IPS-20b (cell line): ENCODE measurements around the gene ZWILCH.
"Not testable (repeated sequence)": the region's sequence is repeated elsewhere in the genome, so short reads cannot be mapped to it uniquely, and the experiment has no call there.

Source experiments
- H3K27ac ChIP-seq: one replicate; pipeline ENCODE4 v1.5.1; 2013; ENCODE audit warnings: low read length
- H3K27me3 ChIP-seq: 2 replicates; pipeline ENCODE4 v1.6.1; 2013; ENCODE audit warnings: mild to moderate bottlenecking, low read length, inconsistent platforms; ENCODE audit not compliant: insufficient read depth
- H3K36me3 ChIP-seq: 2 replicates; pipeline ENCODE4 v1.6.1; 2013; ENCODE audit warnings: low read depth, mild to moderate bottlenecking, inconsistent platforms, low read length, moderate library complexity; ENCODE audit not compliant: insufficient read depth
- H3K4me1 ChIP-seq: 2 replicates; pipeline ENCODE4 v1.6.1; 2013; ENCODE audit warnings: mild to moderate bottlenecking, control low read depth, inconsistent platforms, low read length, moderate library complexity; ENCODE audit not compliant: insufficient read depth
- H3K4me3 ChIP-seq: 2 replicates; pipeline ENCODE4 v1.5.1; 2013; ENCODE audit warnings: mild to moderate bottlenecking, low read length, inconsistent platforms
- H3K9ac ChIP-seq: 2 replicates; pipeline ENCODE4 v1.6.1; 2013; ENCODE audit warnings: low read depth, mild to moderate bottlenecking, inconsistent platforms, low read length, moderate library complexity
- H3K9me3 ChIP-seq: 2 replicates; pipeline ENCODE4 v1.6.1; 2013; ENCODE audit warnings: mild to moderate bottlenecking, low read depth, low read length, inconsistent platforms; ENCODE audit not compliant: insufficient read depth

ZWILCH gene

DNA sequence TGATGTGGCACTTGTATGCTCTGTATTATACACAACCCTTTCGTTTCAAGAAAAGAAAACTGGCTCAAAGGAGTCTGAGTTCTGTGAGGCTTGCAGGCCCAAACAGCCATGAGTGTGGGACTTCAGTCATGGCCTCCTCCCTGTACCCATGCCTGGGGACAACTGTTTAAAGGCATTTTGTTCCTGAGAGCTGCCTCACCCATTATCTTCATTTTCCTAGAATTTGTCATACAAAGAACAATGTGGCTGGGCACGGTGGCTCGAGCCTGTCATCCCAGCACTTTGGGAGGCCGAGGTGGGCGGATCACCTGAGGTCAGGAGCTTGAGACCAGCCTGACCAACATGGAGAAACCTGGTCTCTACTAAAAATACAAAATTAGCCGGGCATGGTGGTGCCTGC, 84.3 kb downstream of the ZWILCH start:
- not testable (repeated sequence) for H3K27ac ChIP-seq, H3K9ac ChIP-seq, H3K36me3 ChIP-seq, H3K9me3 ChIP-seq, H3K4me3 ChIP-seq, H3K27me3 ChIP-seq, H3K4me1 ChIP-seq

- Histone ChIP-seq H3K4me3 (no peak overlapping the region), H3K27ac (no peak overlapping the region), H3K4me1 (peaks cover 3% of the 10 kb centered on the region; the same call in 1 of the 2 replicates), H3K9ac (no peak overlapping the region), H3K9me3 (no peaks in the 10 kb centered on the region), H3K27me3 (no peaks in the 10 kb centered on the region), H3K36me3 (no peaks in the 10 kb centered on the region)
Measured at GRCh38 chr15:66590435-66590834, 85.3 kb downstream of the ZWILCH start.

- Histone ChIP-seq H3K4me3 (no peak overlapping the region), H3K9me3 (no peaks in the 10 kb centered on the region), H3K36me3 (no peaks in the 10 kb centered on the region), H3K9ac (no peak overlapping the region), H3K27me3 (no peaks in the 10 kb centered on the region), H3K4me1 (peaks cover 2% of the 10 kb centered on the region; the same call in 1 of the 2 replicates), H3K27ac (no peak overlapping the region)
Measured at GRCh38 chr15:66591322-66591862, 86.3 kb downstream of the ZWILCH start.

DNA sequence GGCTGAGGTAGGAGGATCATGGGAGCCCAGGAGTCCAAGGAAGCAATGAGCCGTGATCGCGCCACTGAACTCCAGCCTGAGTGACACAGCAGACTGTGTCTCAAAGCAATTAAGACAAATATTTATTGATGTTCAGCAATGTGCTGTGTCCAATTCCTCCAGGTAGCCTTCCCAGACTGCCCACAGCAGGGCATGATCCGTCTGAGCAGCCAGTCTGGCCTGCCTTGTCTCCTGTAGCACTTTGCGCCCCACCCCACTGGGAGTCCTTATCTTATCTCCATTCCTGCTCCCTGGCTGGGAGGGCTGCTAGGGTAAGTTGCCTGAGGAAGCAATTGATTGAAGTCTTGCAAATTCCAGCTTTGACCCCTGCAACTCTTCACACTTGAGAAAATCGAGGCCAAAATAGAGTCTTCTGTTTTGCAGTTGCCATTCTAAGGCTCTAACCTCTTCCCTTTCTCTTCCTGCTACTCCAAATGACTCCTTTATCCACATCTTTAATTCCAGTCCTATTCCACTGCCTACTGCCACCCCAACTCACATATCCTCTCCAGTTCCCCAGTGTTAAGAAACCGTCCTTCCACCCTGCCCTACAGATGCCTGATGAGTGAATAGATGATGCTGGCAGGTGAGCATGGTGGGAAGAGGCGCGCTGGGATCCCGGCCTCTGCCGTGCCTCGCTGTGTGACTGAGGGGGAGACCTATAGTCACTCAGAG, 87.5 kb downstream of the ZWILCH start:
- Histone ChIP-seq H3K9me3 (no peaks in the 10 kb centered on the region), H3K36me3 (no peaks in the 10 kb centered on the region), H3K9ac (no peak overlapping the region), H3K27me3 (no peaks in the 10 kb centered on the region), H3K4me3 (no peak overlapping the region), H3K27ac (no peak overlapping the region), H3K4me1 (no peaks in the 10 kb centered on the region)

DNA sequence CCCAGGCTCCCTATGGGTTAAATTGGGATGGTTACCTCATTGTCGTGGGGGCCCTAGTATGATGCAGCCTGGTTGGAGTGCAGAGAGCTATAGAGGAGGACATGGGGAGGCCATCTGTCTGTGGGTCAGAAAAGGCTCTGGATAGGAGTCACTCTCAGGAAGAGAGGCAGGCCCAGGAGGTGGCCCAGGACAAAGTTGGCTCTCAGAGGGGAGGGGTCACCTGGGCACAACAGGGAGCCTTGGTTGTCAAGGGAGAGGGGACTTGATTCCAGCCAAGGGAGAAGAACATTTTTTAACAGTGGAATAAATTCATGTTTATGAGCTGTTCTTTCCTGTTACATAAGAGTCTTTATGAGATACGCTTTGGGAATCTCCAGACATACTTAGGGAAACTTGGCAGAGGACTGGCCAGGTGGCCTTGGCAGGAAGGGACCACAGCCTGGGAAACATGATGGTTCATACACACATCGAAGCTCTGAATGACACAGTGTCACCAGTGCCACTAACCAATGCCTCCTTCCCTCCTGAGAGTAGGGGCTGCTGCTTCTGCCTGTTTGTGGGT, 88.2 kb downstream of the ZWILCH start:
- no peaks in the 10 kb centered on the region for H3K27me3 ChIP-seq
- no peak overlapping the region for H3K27ac ChIP-seq
- no peaks in the 10 kb centered on the region for H3K9me3 ChIP-seq
- no peaks in the 10 kb centered on the region for H3K4me1 ChIP-seq
- H3K4me3 ChIP-seq, result no peak overlapping the region
- H3K9ac ChIP-seq, result no peak overlapping the region
- no peaks in the 10 kb centered on the region for H3K36me3 ChIP-seq

DNA sequence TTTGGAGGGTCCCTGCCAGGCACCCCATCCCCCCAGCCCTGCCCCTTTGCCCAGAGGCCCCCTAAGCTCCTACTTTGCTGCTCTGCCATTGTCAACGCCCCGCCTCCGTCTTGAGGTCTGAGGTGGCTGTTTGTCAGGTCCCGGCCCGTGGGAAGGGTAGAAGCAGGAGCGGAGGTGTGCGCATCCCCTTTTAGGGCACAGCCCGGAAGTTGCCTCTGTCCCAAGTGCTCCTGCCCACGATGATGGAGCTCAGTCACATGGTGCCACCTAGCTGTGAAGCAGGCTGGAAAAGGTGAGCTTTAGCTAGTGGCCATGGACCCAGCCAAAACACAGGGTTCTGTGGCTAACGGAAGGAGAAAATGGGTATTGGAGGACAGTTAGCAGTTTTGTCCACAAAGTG, 89.2 kb downstream of the ZWILCH start:
- no peaks in the 10 kb centered on the region for H3K9me3 ChIP-seq
- no peaks in the 10 kb centered on the region for H3K4me1 ChIP-seq
- H3K27me3 ChIP-seq, result no peaks in the 10 kb centered on the region
- no peak overlapping the region for H3K4me3 ChIP-seq
- H3K36me3 ChIP-seq, result no peaks in the 10 kb centered on the region
- no peak overlapping the region for H3K27ac ChIP-seq
- no peak overlapping the region for H3K9ac ChIP-seq

DNA sequence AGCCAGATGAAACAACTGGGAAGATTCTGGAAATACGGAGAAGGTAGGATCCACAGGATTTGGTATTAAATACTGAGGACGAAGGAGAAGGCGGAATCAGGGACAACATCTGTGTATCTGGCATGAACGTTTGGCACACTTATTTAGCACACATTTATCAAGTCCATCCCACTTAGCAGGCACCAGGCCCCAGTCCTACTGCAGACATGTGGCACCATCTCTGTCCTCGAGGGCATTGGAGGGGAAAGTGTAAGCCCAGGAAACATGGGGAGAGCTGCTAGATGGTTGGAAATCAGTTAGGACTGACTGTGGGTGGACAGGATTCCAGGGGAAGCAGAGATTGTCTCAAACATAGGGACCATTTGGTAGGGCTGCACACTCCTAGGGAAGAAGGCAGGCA, 89.7 kb downstream of the ZWILCH start:
- Histone ChIP-seq H3K9me3 (no peaks in the 10 kb centered on the region), H3K4me3 (no peak overlapping the region), H3K36me3 (no peaks in the 10 kb centered on the region)

DNA sequence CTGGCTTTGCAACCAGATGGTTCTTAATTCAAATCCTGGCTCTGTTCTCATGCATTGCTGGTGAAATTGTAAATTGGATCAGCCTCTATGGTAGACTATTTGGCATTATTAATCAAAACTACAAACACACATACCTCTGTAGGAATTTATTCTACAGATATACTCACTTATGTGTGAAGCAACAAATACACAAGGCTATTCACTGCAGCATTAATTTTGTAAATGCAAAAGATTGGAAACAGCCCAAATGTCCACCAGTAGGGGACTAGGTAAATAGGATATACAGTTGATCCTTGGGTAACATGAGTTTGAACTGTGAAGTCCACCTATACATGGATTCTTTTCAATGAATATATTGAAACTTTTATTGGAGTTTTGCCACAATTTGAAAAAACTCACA, 90.2 kb downstream of the ZWILCH start:
- H3K4me1 ChIP-seq, result no peaks in the 10 kb centered on the region
- no peaks in the 10 kb centered on the region for H3K27me3 ChIP-seq
- H3K27ac ChIP-seq, result no peak overlapping the region
- H3K4me3 ChIP-seq, result no peak overlapping the region
- H3K9me3 ChIP-seq, result no peaks in the 10 kb centered on the region
- no peaks in the 10 kb centered on the region for H3K36me3 ChIP-seq
- no peak overlapping the region for H3K9ac ChIP-seq

More for the DNA sequence above, 89.7 kb downstream of the ZWILCH start:
- H3K27ac ChIP-seq, result no peak overlapping the region
- no peaks in the 10 kb centered on the region for H3K4me1 ChIP-seq
- H3K9ac ChIP-seq, result no peak overlapping the region
- no peaks in the 10 kb centered on the region for H3K27me3 ChIP-seq

- H3K4me3 ChIP-seq, result no peak overlapping the region
- no peaks in the 10 kb centered on the region for H3K36me3 ChIP-seq
- H3K27ac ChIP-seq, result no peak overlapping the region
- no peak overlapping the region for H3K9ac ChIP-seq
- no peaks in the 10 kb centered on the region for H3K4me1 ChIP-seq
- H3K9me3 ChIP-seq, result no peaks in the 10 kb centered on the region
- H3K27me3 ChIP-seq, result no peaks in the 10 kb centered on the region; the same call in 1 of the 2 replicates
Measured at GRCh38 chr15:66595931-66596545, 90.9 kb downstream of the ZWILCH start.

DNA sequence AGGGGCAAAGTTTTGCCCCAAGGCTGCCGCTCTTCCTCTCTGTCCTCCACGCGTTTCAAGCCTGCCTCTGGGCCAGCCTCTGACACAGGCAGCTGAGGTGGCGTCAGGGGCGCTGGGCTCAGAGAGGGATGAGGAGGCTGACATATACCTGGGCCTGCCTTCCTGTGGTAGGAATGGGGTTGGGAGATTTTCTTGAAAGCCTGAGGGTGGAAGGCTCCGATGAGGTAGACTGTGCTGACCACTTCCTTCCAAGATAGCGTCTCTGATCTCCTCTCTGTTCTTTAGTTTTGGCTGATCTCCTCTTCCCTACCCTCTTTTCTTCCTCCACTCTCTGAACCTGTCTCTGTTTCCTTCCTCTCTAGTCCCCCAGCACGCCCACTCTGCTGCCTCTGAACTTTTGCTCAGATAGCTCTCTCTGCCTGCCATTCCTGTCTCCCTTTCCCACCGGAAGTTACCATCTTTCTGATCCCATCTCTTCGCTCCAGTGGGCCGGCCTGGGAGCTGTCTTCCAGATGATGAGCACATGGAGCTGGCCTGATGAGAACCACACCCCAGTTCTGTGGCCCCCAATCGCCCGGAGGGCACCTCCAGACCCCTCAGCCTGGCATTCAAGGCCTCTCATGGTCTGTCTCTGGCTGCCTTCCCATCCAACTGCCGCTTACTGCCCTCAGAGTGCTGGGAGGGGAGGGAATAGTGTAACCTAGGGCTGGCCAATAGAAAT, 93.1 kb downstream of the ZWILCH start:
- H3K9me3 ChIP-seq, result no peaks in the 10 kb centered on the region
- H3K4me3 ChIP-seq, result no peak overlapping the region
- H3K27ac ChIP-seq, result no peak overlapping the region
- H3K27me3 ChIP-seq, result no peaks in the 10 kb centered on the region; the same call in 1 of the 2 replicates
- H3K36me3 ChIP-seq, result no peaks in the 10 kb centered on the region
- H3K4me1 ChIP-seq, result no peaks in the 10 kb centered on the region
- no peak overlapping the region for H3K9ac ChIP-seq
